DMS53 (cell line): ENCODE results near the gene CD37.

Experiments used
- DNase-seq: peaks from one replicate; lab custom pipeline; 2025; lab: John Stamatoyannopoulos, UW

The CD37 gene

GRCh38 chr19:49378512-49378911 lies 43.3 kb downstream of the CD37 start:
- no peak for DNase-seq

- no peak for DNase-seq
Observed at GRCh38 chr19:49380391-49380790, 45.2 kb downstream of the CD37 start.

- DNase-seq: no peak
Observed at GRCh38 chr19:49382639-49383038, 47.4 kb downstream of the CD37 start.

DNA sequence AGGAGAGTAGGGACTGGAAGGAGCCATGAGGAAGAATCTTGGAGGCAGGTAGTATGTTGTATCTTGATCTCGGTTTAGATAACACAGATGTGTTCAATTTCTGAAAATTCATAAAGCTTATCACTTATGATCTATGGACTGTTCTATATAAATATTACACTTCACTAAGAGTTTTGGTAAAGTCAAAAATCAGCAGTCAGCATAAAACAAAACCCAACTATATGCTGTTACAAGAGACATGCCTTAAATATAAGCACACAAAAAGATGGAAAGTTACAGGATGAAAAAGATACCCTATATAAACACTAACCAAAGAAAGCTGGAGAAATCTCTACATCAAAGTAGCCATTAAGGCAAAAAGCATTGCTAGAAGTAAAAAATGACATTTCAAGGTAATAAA lies 48.4 kb downstream of the CD37 start:
- DNase-seq: no peak

GRCh38 chr19:49387936-49388372 lies 52.7 kb downstream of the CD37 start, which contains the start of gene KASH5:
Gene KASH5, plus strand, starts transcription at chr19:49388249. Its CDS starts 2,635 bp downstream, at chr19:49390884.
- DNase-seq: peak; percentile 88

- no peak for DNase-seq
Observed at GRCh38 chr19:49389406-49389805, 54.2 kb downstream of the CD37 start.
